ENCODE measurements around the gene OSBPL8. TPM values are rescaled to one million over a fixed set of nuclear protein-coding genes. Genes with fewer than 3 reads are reported as not detected.

The OSBPL8 gene
- total RNA-seq, 1 donor: 21.5 TPM

GRCh38 chr12:76316468-76316867 lies 243.1 kb downstream of the OSBPL8 start:
- no peak for DNase-seq (ENCODE audit: low read depth in 2 of 3, low spot score in 2 of 3)

DNA sequence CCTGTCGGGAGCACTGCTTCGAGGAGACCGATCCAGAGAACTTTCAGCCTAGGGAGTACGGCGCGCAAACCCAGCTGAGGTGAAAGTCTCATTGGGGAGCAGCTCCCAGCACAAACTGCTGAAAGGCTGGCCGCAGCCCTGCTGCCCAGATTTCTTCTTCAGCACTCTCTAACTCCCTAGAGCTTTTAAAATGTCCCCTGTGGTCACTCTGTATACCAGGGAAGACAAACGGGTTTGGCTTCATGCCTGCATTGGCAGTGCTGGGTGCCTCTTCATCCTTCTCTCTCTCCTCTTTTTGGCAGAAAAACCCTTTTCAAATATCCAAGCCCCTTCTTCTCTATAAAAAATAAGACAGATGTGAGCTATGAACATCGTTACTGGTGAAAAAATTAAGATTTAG lies 246.3 kb downstream of the OSBPL8 start:
- no peak for DNase-seq (ENCODE audit: low read depth in 2 of 3, low spot score in 2 of 3)

- DNase-seq (ENCODE audit: low read depth in 2 of 3, low spot score in 2 of 3): no peak
Measured at GRCh38 chr12:76312315-76312714, 247.3 kb downstream of the OSBPL8 start.

GRCh38 chr12:76311796-76312195 lies 247.8 kb downstream of the OSBPL8 start:
- DNase-seq (ENCODE audit: low read depth in 2 of 3, low spot score in 2 of 3): no peak

DNA sequence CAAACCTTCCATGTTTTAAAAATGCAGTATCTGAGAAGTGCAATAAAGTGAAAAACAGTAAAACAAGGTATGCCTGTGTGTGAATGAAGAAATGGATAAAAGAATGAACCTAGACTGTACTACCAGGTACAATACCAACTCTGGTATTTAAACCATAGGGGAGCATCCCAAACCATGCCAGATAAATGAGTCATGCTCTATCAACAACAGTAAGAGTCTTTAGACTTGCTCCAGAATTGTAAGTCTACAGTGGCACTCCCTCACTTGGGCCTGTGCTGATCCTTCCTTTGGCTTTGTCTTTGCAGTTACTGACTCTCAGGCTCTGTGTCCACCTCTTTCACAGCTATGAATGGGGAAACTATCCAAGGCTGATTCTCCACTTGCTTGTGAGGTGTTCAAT lies 249.5 kb downstream of the OSBPL8 start:
- no peak for DNase-seq (ENCODE audit: low read depth in 2 of 3, low spot score in 2 of 3)

DNA sequence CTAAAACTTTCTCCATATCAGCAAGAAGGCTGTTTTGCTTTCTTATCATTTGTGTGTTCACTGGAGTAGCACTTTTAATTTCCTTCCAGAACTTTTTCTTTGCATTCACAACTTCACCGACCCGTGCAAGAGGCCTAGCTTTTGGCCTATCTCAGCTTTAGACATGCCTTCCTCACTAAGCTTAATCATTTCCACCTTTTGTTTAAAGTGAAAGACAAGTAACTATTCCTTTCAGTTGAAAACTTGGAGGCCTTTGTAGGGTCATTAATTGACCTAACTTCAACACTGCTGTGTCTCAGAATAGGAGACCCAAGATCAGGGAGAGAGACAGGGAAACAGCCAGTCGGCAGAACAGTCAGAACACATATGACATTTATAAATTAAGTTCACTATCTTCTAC lies 250.7 kb downstream of the OSBPL8 start:
- DNase-seq (ENCODE audit: low read depth in 2 of 3, low spot score in 2 of 3): no peak

DNA sequence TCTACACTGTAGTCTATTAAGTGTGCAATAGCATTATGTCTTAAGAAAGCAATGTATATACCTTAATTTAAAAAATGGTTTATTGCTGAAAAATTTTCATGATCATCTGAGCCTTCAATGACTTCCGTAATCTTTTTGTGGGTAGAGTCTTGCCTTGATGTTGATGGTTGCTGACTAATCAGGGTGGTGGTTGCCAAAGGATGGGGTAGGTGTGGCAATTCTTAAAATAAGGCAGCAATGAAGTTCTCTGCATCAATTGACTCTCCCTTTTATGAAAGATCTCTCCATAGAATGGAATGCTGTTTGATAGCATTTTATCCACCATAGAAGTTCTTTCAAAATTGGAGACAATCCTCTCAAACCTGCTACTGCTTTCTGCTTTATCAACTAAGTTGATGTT lies 252.5 kb downstream of the OSBPL8 start:
- no peak for DNase-seq (ENCODE audit: low read depth in 2 of 3, low spot score in 2 of 3)

GRCh38 chr12:76303989-76304460 lies 255.5 kb downstream of the OSBPL8 start:
- DNase-seq (ENCODE audit: low read depth in 2 of 3, low spot score in 2 of 3): no peak

DNA sequence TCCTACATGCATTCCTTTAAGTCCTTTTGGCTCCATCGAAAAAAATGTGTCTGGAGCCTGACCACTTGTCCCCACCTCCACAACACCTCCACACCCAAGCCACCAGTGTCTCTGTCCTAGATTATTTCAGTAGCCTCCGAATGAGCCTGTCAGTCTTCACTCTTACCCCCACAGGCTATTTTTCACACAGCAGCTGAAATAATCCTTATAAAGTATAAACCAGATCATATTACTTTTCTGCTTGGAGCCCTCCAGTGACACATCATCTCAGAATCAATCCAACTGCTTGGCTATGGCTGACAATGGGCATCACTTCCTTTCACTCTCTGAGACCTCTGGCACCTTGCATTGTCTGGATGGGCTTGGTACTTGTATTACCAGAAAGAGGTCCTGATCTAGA lies 256.2 kb downstream of the OSBPL8 start:
- DNase-seq (ENCODE audit: low read depth in 2 of 3, low spot score in 2 of 3): no peak

Small RNA genes lying within 50 kb of the gene (small RNA-seq; reads per million reads assigned to genes)
- gene RN7SKP172: not detected

Other genes starting within 250 kb of the OSBPL8 start
- gene BBS10, start 211.4 kb downstream of the OSBPL8 start, total RNA-seq: 4.0 TPM
- 46.0 TPM for gene ZDHHC17, start 204.3 kb upstream of the OSBPL8 start, total RNA-seq

Data from hematopoietic multipotent progenitor cell (in vitro differentiated cells).